Measurements from ENCODE around the gene ZNF408.

Gene ZNF408

GRCh38 chr11:46697723-46698122, 3.1 kb upstream of the ZNF408 start:
- no peak overlapping the region for H3K9ac ChIP-seq (ENCODE audit: low read length)
- H4K20me1 ChIP-seq (ENCODE audit: insufficient read depth, low read length): no peaks in the 10 kb centered on the region
- TF ChIP-seq EZH2 (IDR thresholded peaks at IDR 0.05; ENCODE audit: borderline replicate concordance, low read length) (no peak), CTCF (IDR thresholded peaks at IDR 0.05; ENCODE audit: low read length) (no peak)
- peaks cover 35% of the 10 kb centered on the region for H3K36me3 ChIP-seq (ENCODE audit: insufficient read depth, low read length)
- peaks cover 10% of the 10 kb centered on the region for H3K79me2 ChIP-seq (ENCODE audit: insufficient read depth, low read length)
- no peaks in the 10 kb centered on the region for H3K9me2 ChIP-seq (ENCODE audit: low read depth, low read length)
- H3K4me3 ChIP-seq (ENCODE audit: low read depth, low read length, poor library complexity, severe bottlenecking): no peak overlapping the region
- no peaks in the 10 kb centered on the region for H3F3A ChIP-seq (ENCODE audit: insufficient read depth, low read length)
- H3K27me3 ChIP-seq (ENCODE audit: insufficient read depth, low read length): no peaks in the 10 kb centered on the region
- peaks cover 24% of the 10 kb centered on the region for H3K4me1 ChIP-seq (ENCODE audit: insufficient read depth, low read length, severe bottlenecking)
- H3K27ac ChIP-seq (ENCODE audit: low read depth, low read length, poor library complexity, severe bottlenecking): no peak overlapping the region
- no peak overlapping the region for H3K4me2 ChIP-seq (ENCODE audit: low read length)
- H2AFZ ChIP-seq (ENCODE audit: low read length): no peak overlapping the region
- no peaks in the 10 kb centered on the region for H3K9me3 ChIP-seq (ENCODE audit: low read length)

DNA sequence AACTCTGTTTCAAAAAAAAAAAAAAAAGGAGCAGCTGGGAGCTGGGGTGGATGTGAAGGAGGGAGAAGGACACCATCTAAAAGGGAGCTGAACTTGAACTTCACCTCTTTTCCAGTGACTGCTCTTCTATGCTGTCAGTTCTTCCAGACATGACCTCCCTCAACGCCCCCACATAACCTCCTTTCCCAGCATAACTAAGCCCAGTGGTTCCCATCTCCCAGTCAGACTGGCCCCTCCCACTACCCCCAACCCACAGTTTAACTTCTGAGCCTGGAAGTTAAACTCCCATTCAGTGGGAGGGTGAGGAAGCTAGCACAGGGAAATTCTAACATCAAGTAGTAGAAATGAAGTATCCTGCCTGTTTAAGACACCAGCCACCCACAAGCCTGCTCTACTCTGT, 2.2 kb upstream of the ZNF408 start:
- peaks cover 42% of the 10 kb centered on the region for H3K36me3 ChIP-seq (ENCODE audit: insufficient read depth, low read length)
- H3K9me2 ChIP-seq (ENCODE audit: low read depth, low read length): no peaks in the 10 kb centered on the region
- H3K9ac ChIP-seq (ENCODE audit: low read length): peak overlapping the region; percentile 10; the same call in 1 of the 2 replicates
- H3K79me2 ChIP-seq (ENCODE audit: insufficient read depth, low read length): peaks cover 10% of the 10 kb centered on the region
- peaks cover 24% of the 10 kb centered on the region for H3K4me1 ChIP-seq (ENCODE audit: insufficient read depth, low read length, severe bottlenecking)
- no peak overlapping the region; the same call in 1 of the 2 replicates for H3K4me2 ChIP-seq (ENCODE audit: low read length)
- H3K4me3 ChIP-seq (ENCODE audit: low read depth, low read length, poor library complexity, severe bottlenecking): no peak overlapping the region
- no peaks in the 10 kb centered on the region for H3K9me3 ChIP-seq (ENCODE audit: low read length)
- no peaks in the 10 kb centered on the region for H3K27me3 ChIP-seq (ENCODE audit: insufficient read depth, low read length)
- TF ChIP-seq CTCF (IDR thresholded peaks at IDR 0.05; ENCODE audit: low read length): no peak
- H2AFZ ChIP-seq (ENCODE audit: low read length): no peak overlapping the region
- H4K20me1 ChIP-seq (ENCODE audit: insufficient read depth, low read length): no peaks in the 10 kb centered on the region
- no peaks in the 10 kb centered on the region for H3F3A ChIP-seq (ENCODE audit: insufficient read depth, low read length)
- no peak overlapping the region for H3K27ac ChIP-seq (ENCODE audit: low read depth, low read length, poor library complexity, severe bottlenecking)

DNA sequence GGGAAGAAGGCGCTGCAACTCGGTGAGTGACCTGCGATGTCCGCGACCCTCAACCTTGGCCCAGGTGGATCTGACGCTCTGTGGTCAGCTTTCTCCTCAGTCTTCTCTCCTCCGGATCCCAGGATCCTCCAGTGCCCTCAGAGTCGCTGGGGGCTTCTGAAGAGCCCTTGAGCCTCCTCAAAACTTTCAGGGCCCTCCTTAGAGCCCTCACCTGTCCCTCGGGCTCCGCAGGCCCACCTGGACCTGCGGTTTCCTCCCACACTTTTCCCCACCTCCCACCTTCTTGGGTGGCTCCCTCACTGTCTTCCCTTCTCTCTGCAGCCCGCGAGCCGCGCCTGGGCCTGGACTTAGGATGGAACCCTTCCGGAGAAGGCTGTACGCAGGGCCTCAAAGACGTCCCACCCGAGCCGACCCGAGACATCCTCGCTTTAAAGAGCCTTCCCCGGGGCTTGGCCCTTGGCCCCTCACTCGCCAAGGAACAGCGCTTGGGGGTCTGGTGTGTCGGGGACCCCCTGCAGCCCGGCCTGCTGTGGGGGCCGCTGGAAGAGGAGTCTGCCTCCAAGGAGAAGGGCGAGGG, 335 bp downstream of the ZNF408 start:
- Histone ChIP-seq H3K36me3 (ENCODE audit: insufficient read depth, low read length) (peaks cover 40% of the 10 kb centered on the region), H3K79me2 (ENCODE audit: insufficient read depth, low read length) (peaks cover 10% of the 10 kb centered on the region), H4K20me1 (ENCODE audit: insufficient read depth, low read length) (no peaks in the 10 kb centered on the region), H2AFZ (ENCODE audit: low read length) (no peak overlapping the region), H3F3A (ENCODE audit: insufficient read depth, low read length) (no peaks in the 10 kb centered on the region), H3K4me3 (ENCODE audit: low read depth, low read length, poor library complexity, severe bottlenecking) (peak overlapping the region; percentile 90), H3K4me2 (ENCODE audit: low read length) (peak overlapping the region; percentile 66), H3K4me1 (ENCODE audit: insufficient read depth, low read length, severe bottlenecking) (peaks cover 24% of the 10 kb centered on the region), H3K9ac (ENCODE audit: low read length) (peak overlapping the region; percentile 92), H3K9me3 (ENCODE audit: low read length) (no peaks in the 10 kb centered on the region), H3K9me2 (ENCODE audit: low read depth, low read length) (no peaks in the 10 kb centered on the region), H3K27me3 (ENCODE audit: insufficient read depth, low read length) (no peaks in the 10 kb centered on the region), H3K27ac (ENCODE audit: low read depth, low read length, poor library complexity, severe bottlenecking) (no peak overlapping the region)
- TF ChIP-seq CTCF (IDR thresholded peaks at IDR 0.05; ENCODE audit: low read length): no peak
- TF ChIP-seq EZH2 (IDR thresholded peaks at IDR 0.05; ENCODE audit: borderline replicate concordance, low read length): no peak
